Tibial artery (tissue), 4 donors: ENCODE data around the gene SRRM5.
A peak's percentile ranks its signal among the peaks of the same experiment; 100 is the strongest.

Source experiments
- DNase-seq, 2 donors: peaks; one replicate each; pipeline ENCODE4 v3.0.0-alpha.2; 2019
- H3K27ac ChIP-seq, 2 donors: fragments of 200-600 bp; sonication (generic) in 1 of 2; 1 replicate in 1 of 2; 2 replicates in 1 of 2; pipeline ENCODE4 v1.5.1; 2018 to 2019; ENCODE audit warnings: mild to moderate bottlenecking in 1 of 2
- H3K27me3 ChIP-seq, 2 donors: fragments of 200-600 bp; sonication (generic) in 1 of 2; one replicate each; pipeline versions ENCODE4 v1.5.1 to v1.6.0; 2016 to 2019
- H3K36me3 ChIP-seq, 3 donors: fragments of 200-600 bp; sonication (generic) in 2 of 3; one replicate each; pipeline ENCODE4 v1.5.1; 2016 to 2019; ENCODE audit warnings: mild to moderate bottlenecking in 2 of 3
- H3K4me1 ChIP-seq, 4 donors: fragments of 200-600 bp; sonication (generic) in 2 of 4; 1 replicate in 3 of 4; 2 replicates in 1 of 4; pipeline ENCODE4 v1.5.1; 2016 to 2019
- H3K4me3 ChIP-seq, 2 donors: fragments of 200-600 bp; sonication (generic) in 1 of 2; 1 replicate in 1 of 2; 2 replicates in 1 of 2; pipeline ENCODE4 v1.5.1; 2018 to 2019; ENCODE audit warnings: mild to moderate bottlenecking in 2 of 2
- H3K9me3 ChIP-seq, 3 donors: fragments of 200-600 bp; sonication (generic) in 1 of 3; one replicate each; pipeline ENCODE4 v1.5.1; 2016 to 2019
- intact Hi-C: fragments of 100-400 bp; cut with DNase I; formaldehyde crosslinking; loops from one replicate; pipeline ENCODE4 v1.15.0; 2023; ENCODE audit warnings: low total_unique reads
- TF ChIP-seq, protein P1 (sequence below), 2 experiments: fragments of 200-600 bp in 1 of 2; fragments of 450-650 bp in 1 of 2; IDR thresholded peaks; one replicate each; pipeline ENCODE4 v1.5.1; 2017 to 2019; ENCODE audit warnings: antibody characterized with exemption in 2 of 2, mild to moderate bottlenecking in 1 of 2, moderate library complexity in 1 of 2

The SRRM5 gene, protein sequence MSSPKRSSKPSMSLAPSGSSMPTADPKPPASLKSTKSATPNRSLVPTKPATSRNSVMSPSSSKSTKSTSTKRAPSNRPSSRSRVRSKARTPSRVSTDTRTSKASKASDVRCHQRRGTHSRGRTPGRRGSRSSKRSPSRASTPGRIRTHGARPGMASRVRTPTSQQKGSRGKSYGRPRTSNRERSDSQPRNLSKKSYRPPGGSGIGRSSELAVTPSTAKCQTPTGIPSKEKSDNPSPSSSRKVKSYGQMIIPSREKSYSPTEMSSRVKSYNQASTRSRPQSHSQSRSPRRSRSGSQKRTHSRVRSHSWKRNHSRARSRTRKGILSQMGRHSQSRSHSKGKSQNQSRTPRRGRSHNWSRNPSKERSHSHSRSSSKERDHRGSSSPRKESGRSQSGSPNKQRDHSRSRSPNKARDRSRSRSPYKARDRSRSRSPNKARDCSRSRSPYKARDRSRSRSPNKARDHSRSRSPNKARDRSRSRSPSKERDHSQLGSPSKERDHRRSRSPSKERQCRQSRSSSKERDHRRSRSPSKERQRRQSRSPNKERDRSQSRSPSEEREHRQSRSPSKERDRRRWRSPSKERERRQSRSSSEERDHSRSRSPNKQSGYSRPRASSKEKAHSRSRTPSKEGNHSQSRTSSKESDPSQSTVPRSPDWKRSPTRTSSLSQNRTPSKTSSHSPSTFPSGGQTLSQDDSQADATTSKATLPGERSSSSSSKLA

GRCh38 chr19:43611788-43612187 lies at the start of gene SRRM5:
SRRM5 (plus strand) TSS chr19:43612088; CDS start chr19:43612122, 34 bp downstream.
- Histone ChIP-seq H3K36me3 (peaks cover 28 to 52% (median 43%) of the 10 kb centered on the region in 3 donors), H3K4me3 (no peak within 1 kb of the TSS), H3K27me3 (no peaks in the 10 kb centered on the region), H3K9me3 (no peaks in the 10 kb centered on the region), H3K27ac (no peak within 1 kb of the TSS), H3K4me1 (no peaks in the 10 kb centered on the region)
- DNase-seq: no peak
- intact Hi-C loops: no loop called here
- TF ChIP-seq, protein P1, sequence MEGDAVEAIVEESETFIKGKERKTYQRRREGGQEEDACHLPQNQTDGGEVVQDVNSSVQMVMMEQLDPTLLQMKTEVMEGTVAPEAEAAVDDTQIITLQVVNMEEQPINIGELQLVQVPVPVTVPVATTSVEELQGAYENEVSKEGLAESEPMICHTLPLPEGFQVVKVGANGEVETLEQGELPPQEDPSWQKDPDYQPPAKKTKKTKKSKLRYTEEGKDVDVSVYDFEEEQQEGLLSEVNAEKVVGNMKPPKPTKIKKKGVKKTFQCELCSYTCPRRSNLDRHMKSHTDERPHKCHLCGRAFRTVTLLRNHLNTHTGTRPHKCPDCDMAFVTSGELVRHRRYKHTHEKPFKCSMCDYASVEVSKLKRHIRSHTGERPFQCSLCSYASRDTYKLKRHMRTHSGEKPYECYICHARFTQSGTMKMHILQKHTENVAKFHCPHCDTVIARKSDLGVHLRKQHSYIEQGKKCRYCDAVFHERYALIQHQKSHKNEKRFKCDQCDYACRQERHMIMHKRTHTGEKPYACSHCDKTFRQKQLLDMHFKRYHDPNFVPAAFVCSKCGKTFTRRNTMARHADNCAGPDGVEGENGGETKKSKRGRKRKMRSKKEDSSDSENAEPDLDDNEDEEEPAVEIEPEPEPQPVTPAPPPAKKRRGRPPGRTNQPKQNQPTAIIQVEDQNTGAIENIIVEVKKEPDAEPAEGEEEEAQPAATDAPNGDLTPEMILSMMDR (IDR thresholded peaks at IDR 0.05): no peak

- Histone ChIP-seq H3K9me3 (no peaks in the 10 kb centered on the region), H3K4me1 (peaks cover 0 to 19% (median 11%) of the 10 kb centered on the region in 4 donors), H3K27me3 (no peaks in the 10 kb centered on the region), H3K36me3 (peaks cover 18 to 39% (median 30%) of the 10 kb centered on the region in 3 donors), H3K27ac (peak overlapping the region; percentile 54 to 55), H3K4me3 (no peak overlapping the region)
- intact Hi-C loops: no loop called here
- DNase-seq: no peak
- TF ChIP-seq, protein P1 (IDR thresholded peaks at IDR 0.05): no peak
Observed at GRCh38 chr19:43562226-43562697, 49.6 kb upstream of the SRRM5 start.

DNA sequence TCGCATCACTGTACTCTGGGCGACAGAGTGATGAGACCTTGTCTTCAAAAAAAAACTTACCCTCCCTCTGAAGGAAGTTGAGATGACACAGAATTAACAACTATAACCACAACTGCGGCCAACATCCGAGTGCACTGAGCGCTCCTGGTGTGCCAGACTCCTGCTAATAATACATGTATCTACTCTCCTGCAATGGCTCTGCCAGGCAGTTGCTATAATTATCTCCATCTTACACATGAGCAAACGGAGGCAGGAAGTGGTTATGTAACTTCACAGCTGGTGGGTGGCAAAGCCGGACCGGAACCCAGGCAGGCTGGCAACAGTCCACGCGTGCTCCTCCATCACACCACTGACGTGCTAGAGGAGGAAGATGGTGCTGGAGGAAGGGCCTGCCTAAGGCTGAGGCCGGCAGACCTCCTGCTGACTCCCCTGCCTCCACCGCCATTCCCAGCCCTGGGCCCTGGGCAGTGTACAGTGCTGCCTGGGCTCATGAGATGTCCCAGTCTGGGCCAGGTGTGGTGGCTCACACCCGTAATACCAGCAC lies 49.1 kb upstream of the SRRM5 start:
- no peaks in the 10 kb centered on the region for H3K9me3 ChIP-seq
- peak; percentile 82 to 89 for DNase-seq
- TF ChIP-seq, protein P1 (IDR thresholded peaks at IDR 0.05): no peak
- H3K4me1 ChIP-seq: peaks cover 0 to 19% (median 11%) of the 10 kb centered on the region in 4 donors
- peaks cover 18 to 37% (median 30%) of the 10 kb centered on the region in 3 donors for H3K36me3 ChIP-seq
- intact Hi-C loops: no loop called here
- H3K27me3 ChIP-seq: no peaks in the 10 kb centered on the region
- H3K27ac ChIP-seq: peak overlapping the region; percentile 54 to 55
- H3K4me3 ChIP-seq: no peak overlapping the region

- peaks cover 6 to 27% (median 21%) of the 10 kb centered on the region in 3 donors for H3K36me3 ChIP-seq
- H3K27ac ChIP-seq: peak overlapping the region in 1 of 2 donors; percentile 50
- H3K9me3 ChIP-seq: no peaks in the 10 kb centered on the region
- H3K4me3 ChIP-seq: no peak overlapping the region
- peaks cover 0 to 19% (median 11%) of the 10 kb centered on the region in 4 donors for H3K4me1 ChIP-seq
- intact Hi-C loops: no loop called here
- H3K27me3 ChIP-seq: no peaks in the 10 kb centered on the region
- TF ChIP-seq, protein P1 (IDR thresholded peaks at IDR 0.05): no peak
- no peak for DNase-seq
Observed at GRCh38 chr19:43563816-43564457, 48.0 kb upstream of the SRRM5 start.

DNA sequence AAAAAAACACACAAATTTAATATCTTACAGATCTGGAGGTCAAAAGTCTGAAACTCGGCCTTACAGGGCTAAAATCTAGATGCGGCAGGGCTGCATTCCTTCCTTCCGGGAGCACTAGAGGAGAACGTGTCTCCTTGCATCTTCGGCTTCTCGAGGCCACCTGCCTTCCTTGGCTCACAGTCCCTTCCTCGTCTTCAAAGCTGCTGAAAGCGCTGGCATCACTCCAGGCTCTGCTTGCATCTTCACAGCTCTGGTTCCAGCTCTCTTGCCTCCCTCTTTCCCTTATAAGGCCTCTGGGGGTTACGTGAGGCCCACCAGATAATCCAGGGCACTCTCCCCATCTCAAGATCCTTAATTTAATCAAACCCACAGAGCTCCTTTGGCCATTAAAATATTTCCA lies 47.1 kb upstream of the SRRM5 start:
- Histone ChIP-seq H3K9me3 (no peaks in the 10 kb centered on the region), H3K4me1 (peaks cover 0 to 19% (median 11%) of the 10 kb centered on the region in 4 donors), H3K27ac (no peak overlapping the region), H3K27me3 (no peaks in the 10 kb centered on the region), H3K36me3 (peaks cover 1 to 20% (median 18%) of the 10 kb centered on the region in 3 donors), H3K4me3 (no peak overlapping the region)
- no peak for DNase-seq
- intact Hi-C loops: no loop called here
- TF ChIP-seq, protein P1 (IDR thresholded peaks at IDR 0.05): no peak
